Measurements from ENCODE around the gene KRT81.

GRCh38 chr12:52258335-52258901, 32.9 kb downstream of the KRT81 start:
- TF ChIP-seq POLR2A (IDR thresholded peaks at IDR 0.05) (no peak), CTCF (IDR thresholded peaks at IDR 0.05) (no peak), POLR2AphosphoS5 (IDR thresholded peaks at IDR 0.05) (no peak)

Data from breast epithelium (tissue), 3 donors.